Keratinocyte (primary cell): ENCODE measurements around the gene TIMM10B.

ENCODE experiments used
- CTCF ChIP-seq, 3 experiments: IDR thresholded peaks in 1 of 3; conservative IDR thresholded peaks in 1 of 3; optimal IDR thresholded peaks in 1 of 3; 2 replicates in 2 of 3; 3 replicates in 1 of 3; pipeline versions ENCODE3 to v1.5.1; 2011; ENCODE audit warnings: low read length in 3 of 3, mild to moderate bottlenecking in 3 of 3, moderate library complexity in 2 of 3, control low read depth in 1 of 3, inconsistent platforms in 1 of 3; ENCODE audit not compliant: insufficient read depth in 2 of 3; ENCODE audit errors: extremely low read depth in 1 of 3
- EZH2 ChIP-seq: IDR thresholded peaks from one replicate; pipeline ENCODE4 v1.6.1; 2012; ENCODE audit warnings: inconsistent platforms, mild to moderate bottlenecking, low read length, moderate library complexity

- TF ChIP-seq CTCF (optimal IDR thresholded peaks at IDR 0.05 in 1 of 3, IDR thresholded peaks at IDR 0.05 in 1 of 3, conservative IDR thresholded peaks at IDR 0.05 in 1 of 3; ENCODE audit: extremely low read depth in 1 of 3, insufficient read depth in 2 of 3, low read length in 3 of 3) (no peak), EZH2 (no peak)
These were observed 599 bp downstream of the TIMM10B start for GRCh38 chr11:6481924-6482275.
